ENCODE results near the gene AP2B1. TPM values are rescaled to one million over a fixed set of nuclear protein-coding genes. Genes with fewer than 3 reads are reported as not detected.
A peak's percentile ranks its signal among the peaks of the same experiment; 100 is the strongest.

AP2B1 gene
- total RNA-seq, 3 donors from 2014 or later, result 119 to 129 (median 126) TPM

DNA sequence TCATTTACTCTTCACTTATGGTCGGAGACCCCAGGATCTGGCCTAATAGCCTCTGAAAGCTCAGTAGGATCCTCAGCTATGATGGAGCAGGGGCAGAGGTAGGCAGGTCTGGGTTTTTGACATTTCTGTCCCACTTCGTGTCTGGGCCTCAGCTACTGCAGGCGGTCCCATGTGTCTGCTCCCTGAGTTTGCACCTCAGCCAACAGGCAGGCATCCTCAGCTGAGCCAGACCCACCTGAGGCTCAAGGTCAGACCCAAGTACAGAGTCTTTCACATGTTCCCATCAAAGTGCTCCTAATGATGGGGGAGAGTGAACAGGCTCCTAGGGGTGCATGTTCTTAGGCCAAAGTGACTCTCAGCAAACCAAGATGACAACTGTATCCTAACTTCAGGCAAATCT lies 141.4 kb downstream of the AP2B1 start:
- DNase-seq (no peak), ATAC-seq (no peak)
- H3K9me3 Mint-ChIP-seq, result no peaks in the 10 kb centered on the region
- peaks cover 36% of the 10 kb centered on the region for H3K36me3 Mint-ChIP-seq (ENCODE audit: insufficient read depth)
- peaks cover 17% of the 10 kb centered on the region for H3K4me1 Mint-ChIP-seq (ENCODE audit: low read depth)
- no peaks in the 10 kb centered on the region for H3K27me3 Mint-ChIP-seq (ENCODE audit: low read depth)
- H3K4me3 Mint-ChIP-seq, result no peak overlapping the region

DNA sequence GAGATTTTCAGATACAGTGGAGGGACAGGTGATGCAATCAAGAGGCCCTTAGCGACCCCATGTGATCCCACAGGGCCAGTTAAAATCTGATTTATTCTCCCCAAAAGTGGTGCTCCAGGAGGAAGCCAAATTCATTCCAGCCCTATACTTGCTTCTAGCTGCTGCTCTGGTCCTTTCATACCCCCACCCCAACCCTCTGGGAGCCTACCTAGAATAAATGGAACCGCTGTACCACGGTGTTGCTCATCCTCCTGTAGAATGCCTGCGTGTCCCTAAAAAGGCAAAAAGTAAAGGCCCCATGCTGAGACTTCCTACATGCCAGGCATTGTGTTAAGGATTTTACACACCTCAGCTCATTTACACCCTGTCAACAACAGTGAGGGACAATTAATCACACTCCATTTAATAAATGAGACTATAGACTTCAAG lies 142.3 kb downstream of the AP2B1 start:
- DNase-seq (no peak), ATAC-seq (no peak)
- H3K4me1 Mint-ChIP-seq (ENCODE audit: low read depth), result peaks cover 17% of the 10 kb centered on the region
- peak overlapping the region; percentile 20 for H3K4me3 Mint-ChIP-seq
- peaks cover 28% of the 10 kb centered on the region for H3K36me3 Mint-ChIP-seq (ENCODE audit: insufficient read depth)
- H3K9me3 Mint-ChIP-seq, result no peaks in the 10 kb centered on the region
- H3K27me3 Mint-ChIP-seq (ENCODE audit: low read depth), result no peaks in the 10 kb centered on the region

DNA sequence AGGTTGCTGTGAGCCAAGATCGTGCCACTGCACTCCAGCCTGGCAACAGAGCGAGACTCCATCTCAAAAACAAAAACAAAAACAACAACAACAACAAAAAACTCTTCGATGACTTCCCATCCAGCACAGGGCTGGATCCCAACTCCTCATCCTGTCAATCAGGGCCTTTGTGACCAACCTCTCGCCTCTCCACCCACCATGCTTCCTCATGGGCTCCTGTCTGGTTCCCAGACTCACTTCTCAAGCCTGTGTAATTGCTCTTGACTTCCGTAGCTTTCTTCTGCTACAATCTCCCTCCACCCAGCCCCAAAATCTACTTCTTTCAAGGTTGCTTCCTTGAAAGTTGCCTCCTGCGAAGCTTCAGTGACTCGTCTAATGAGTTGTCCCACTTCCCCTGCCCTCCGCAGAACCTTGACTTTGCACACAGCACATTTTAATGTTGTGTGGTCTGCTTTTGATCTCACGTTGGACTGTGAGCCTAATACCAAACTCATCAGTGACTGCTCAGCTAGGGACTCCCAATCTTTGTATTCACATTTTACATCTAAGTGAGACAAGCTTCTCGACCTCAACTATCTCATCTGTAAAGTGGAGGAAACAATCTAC lies 143.4 kb downstream of the AP2B1 start:
- DNase-seq (no peak), ATAC-seq (no peak)
- peaks cover 17% of the 10 kb centered on the region for H3K4me1 Mint-ChIP-seq (ENCODE audit: low read depth)
- H3K9me3 Mint-ChIP-seq, result no peaks in the 10 kb centered on the region
- H3K4me3 Mint-ChIP-seq, result peak overlapping the region; percentile 82
- peaks cover 17% of the 10 kb centered on the region for H3K36me3 Mint-ChIP-seq (ENCODE audit: insufficient read depth)
- no peaks in the 10 kb centered on the region for H3K27me3 Mint-ChIP-seq (ENCODE audit: low read depth)

DNA sequence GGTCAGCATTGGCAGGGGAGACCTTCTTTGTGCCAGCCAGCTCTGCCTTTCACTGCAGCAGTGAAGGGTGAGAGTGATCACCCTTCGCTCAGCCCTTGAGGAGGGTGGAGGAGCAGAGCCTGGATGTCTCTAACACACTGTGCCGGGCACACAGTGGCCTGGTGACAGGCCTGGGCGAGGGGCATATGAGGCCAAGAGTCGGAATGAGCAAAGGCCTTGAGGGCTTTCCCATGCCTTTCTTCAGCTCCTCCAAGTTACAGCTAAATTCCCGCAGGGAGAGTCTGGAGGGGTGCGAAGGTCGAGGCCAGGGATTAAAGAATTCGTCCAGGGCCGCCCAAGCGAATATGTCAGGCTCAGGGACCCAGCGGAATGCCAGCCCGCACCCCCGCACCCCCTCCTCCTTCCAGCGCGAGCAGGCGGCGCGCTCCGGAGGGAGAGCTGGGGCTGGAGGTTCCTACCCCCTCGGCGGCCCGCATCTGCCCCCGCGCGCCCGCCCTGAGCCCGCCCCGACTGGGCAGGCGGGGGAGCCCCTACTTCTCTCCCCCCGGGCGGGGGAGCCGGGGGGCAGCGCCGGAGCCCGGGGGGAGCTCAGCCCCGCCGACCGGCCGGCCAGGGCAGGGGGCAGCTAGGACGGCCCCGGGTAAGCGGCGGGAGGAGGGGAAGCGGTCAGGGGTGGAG lies 144.3 kb downstream of the AP2B1 start, which contains the start of gene RASL10B:
RASL10B (plus strand) TSS at position 401 of the 678 bp plus-strand sequence. CDS start 3,546 bp downstream, outside the sequence.
- Mint-ChIP-seq H3K4me1 (ENCODE audit: low read depth) (peaks cover 17% of the 10 kb centered on the region), H3K36me3 (ENCODE audit: insufficient read depth) (peaks cover 12% of the 10 kb centered on the region), H3K4me3 (peak within 1 kb of the TSS; percentile 82), H3K27me3 (ENCODE audit: low read depth) (no peaks in the 10 kb centered on the region), H3K9me3 (no peaks in the 10 kb centered on the region)
- ATAC-seq, result peak; percentile 84 to 87
- peak; percentile 50 for DNase-seq

DNA sequence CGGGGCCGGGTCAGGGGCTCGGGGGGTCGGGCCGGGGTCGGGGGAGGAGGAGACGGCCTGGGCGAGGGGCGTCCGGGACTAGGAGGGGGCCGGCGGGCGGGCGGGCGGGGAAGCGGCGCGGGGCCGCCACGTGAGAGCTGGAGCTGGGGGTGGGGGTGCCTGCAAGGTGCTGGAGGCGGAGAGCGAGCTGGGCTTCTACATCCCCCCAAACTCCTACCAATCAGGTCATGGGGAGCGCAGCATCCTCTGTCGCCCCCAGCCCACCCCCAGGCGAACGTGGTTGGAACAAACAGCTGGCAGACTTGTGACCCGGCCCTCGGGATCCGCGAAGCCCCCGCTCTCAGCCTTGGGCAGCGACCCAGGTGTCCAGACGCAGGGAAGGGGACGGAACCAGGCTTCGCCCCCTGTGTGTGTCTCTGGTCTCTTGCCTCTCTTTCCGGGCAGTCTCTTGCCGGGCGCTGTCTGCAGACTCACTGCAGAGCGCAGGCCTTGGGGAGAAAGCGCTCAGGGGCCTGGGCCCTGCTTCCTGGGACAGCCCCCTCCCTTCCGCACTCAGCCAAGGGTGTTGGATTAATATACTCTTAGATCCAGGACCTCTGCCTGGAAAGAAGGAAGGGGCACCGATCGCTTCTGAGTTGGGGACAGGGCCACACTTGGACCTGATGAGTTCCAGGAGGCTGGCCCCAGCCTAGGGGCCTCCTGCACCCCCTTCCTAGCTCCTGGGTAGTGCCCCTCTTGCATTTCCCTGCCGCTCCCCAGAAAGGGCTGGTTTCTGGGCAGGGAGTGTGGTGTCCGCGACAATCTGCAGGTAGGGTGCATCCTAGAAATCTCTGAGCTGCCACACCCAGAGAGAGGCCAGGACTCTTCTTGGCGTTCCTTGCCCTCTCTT lies 145.0 kb downstream of the AP2B1 start:
- ATAC-seq (peak; percentile 30 to 42), DNase-seq (no peak)
- Mint-ChIP-seq H3K9me3 (no peaks in the 10 kb centered on the region), H3K4me1 (ENCODE audit: low read depth) (peaks cover 17% of the 10 kb centered on the region), H3K36me3 (ENCODE audit: insufficient read depth) (peaks cover 12% of the 10 kb centered on the region), H3K27me3 (ENCODE audit: low read depth) (no peaks in the 10 kb centered on the region), H3K4me3 (peak overlapping the region; percentile 76)

DNA sequence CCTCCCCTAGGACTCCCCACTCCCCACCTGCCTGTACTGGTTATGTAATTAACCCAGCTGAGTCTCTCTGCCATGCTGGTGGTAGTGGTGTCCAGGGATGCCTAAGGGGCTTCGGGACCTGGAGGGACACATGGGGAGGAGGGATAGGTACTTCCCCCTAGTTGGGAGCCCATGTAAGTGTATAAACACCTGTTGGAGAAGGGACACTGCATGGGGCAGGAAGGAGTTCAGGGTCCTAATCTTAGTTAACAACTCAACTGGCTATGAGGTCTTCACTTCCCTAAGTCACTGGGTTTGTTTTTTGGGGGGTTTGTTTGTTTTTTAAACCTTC lies 145.6 kb downstream of the AP2B1 start:
- no peak for ATAC-seq
- Mint-ChIP-seq H3K27me3 (ENCODE audit: low read depth) (no peaks in the 10 kb centered on the region), H3K4me1 (ENCODE audit: low read depth) (peaks cover 17% of the 10 kb centered on the region), H3K36me3 (ENCODE audit: insufficient read depth) (peaks cover 12% of the 10 kb centered on the region), H3K4me3 (peak overlapping the region; percentile 76), H3K9me3 (no peaks in the 10 kb centered on the region)
- DNase-seq, result no peak

DNA sequence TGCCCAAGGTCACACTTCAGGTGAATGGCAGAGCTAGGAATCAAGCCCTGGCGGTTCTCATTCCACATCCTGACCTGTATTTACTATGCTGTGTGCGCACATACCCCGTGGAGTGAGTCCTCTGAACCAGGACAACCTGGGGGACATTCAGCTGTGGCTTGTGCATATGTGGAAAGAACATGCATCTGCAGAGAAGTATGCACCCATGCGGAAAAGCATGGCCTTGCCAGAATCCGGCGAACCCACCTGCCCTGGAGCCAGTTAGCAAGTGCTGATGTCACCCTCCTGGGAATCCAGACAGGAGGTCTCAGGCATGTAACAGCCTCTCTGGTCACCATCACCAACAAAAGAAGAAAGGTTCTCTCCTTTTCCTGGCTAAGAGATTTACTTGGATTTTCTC lies 146.2 kb downstream of the AP2B1 start:
- H3K4me1 Mint-ChIP-seq (ENCODE audit: low read depth), result peaks cover 17% of the 10 kb centered on the region
- H3K4me3 Mint-ChIP-seq, result no peak overlapping the region
- peaks cover 6% of the 10 kb centered on the region for H3K36me3 Mint-ChIP-seq (ENCODE audit: insufficient read depth)
- H3K27me3 Mint-ChIP-seq (ENCODE audit: low read depth), result no peaks in the 10 kb centered on the region
- no peaks in the 10 kb centered on the region for H3K9me3 Mint-ChIP-seq
- ATAC-seq (no peak), DNase-seq (no peak)

DNA sequence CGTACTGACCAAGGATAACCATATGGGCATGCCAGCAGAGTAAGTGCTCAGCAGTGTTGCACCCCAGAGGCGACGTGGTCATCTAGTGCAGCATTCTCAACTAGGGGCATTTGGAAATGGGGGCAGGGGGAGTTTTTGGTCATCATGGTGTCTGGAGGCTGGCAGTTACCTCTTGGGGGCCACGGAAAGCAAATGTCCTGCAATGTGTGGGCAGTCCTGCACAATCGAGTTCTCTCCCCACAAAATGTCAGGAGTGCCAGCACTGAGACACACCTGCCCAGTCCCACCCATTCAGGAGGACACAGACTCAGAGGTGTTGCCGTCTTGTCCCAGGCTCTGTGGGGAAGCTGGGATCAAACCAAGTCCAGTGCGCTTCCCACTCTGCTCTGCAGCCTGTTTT lies 147.3 kb downstream of the AP2B1 start:
- H3K4me3 Mint-ChIP-seq, result no peak overlapping the region
- H3K27me3 Mint-ChIP-seq (ENCODE audit: low read depth), result no peaks in the 10 kb centered on the region
- H3K4me1 Mint-ChIP-seq (ENCODE audit: low read depth), result peaks cover 17% of the 10 kb centered on the region
- peaks cover 2% of the 10 kb centered on the region for H3K36me3 Mint-ChIP-seq (ENCODE audit: insufficient read depth)
- no peak for ATAC-seq
- DNase-seq, result no peak
- H3K9me3 Mint-ChIP-seq, result no peaks in the 10 kb centered on the region

DNA sequence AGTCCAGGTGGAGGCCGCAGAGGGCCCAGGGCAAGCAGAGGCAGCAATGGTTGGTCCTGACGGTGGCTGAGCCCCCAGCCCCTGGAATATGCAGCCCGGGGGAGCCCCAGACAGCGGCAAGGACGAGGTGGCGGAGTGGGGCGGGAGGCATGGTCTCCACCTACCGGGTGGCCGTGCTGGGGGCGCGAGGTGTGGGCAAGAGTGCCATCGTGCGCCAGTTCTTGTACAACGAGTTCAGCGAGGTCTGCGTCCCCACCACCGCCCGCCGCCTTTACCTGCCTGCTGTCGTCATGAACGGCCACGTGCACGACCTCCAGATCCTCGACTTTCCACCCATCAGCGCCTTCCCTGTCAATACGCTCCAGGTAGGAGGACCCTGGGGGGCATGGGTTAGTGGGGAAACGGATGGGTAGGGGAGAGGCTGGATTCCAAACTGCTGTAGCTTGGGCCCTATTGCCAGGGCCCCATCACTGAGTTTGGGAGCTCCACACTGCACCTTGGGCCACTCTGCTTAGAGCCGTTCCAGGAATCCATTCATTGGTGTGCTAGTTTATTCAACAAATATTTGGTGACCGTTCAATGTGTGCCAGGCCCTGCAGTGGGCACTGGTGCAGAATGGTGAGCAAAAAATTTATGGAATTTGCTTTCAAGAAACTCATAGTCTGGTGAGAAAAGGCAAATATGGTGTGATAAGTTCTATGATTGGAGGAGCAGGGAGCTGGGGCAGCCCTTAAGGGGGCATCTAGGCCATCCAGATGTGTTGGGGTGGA lies 148.1 kb downstream of the AP2B1 start:
- Mint-ChIP-seq H3K36me3 (ENCODE audit: insufficient read depth) (peaks cover 2% of the 10 kb centered on the region), H3K27me3 (ENCODE audit: low read depth) (peaks cover 7% of the 10 kb centered on the region), H3K4me3 (no peak overlapping the region), H3K9me3 (no peaks in the 10 kb centered on the region), H3K4me1 (ENCODE audit: low read depth) (peaks cover 11% of the 10 kb centered on the region)
- DNase-seq, result no peak
- no peak for ATAC-seq

DNA sequence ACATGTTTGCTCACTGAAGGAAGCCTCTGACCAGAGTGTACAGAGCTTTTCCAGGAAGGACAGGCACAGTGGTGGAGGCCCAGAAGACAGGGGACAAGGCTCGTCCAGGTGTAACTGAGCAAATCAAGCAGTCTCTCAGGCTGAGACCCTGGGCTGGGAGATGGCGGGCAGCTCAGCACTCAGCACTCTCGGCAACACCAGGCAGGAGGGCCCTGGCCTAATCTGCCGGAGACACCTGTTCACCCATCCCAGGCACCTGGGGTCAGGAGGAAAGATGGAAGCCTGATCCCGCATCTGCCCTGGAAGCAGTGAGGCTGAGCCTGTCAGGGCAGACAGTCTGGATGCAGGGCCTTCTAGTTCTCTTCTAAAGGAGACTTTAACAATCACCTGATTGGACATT lies 149.1 kb downstream of the AP2B1 start:
- Mint-ChIP-seq H3K36me3 (ENCODE audit: insufficient read depth) (no peaks in the 10 kb centered on the region), H3K4me3 (no peak overlapping the region), H3K27me3 (ENCODE audit: low read depth) (peaks cover 12% of the 10 kb centered on the region), H3K9me3 (no peaks in the 10 kb centered on the region), H3K4me1 (ENCODE audit: low read depth) (peaks cover under 1% of the 10 kb centered on the region)
- ATAC-seq, result no peak
- no peak for DNase-seq

DNA sequence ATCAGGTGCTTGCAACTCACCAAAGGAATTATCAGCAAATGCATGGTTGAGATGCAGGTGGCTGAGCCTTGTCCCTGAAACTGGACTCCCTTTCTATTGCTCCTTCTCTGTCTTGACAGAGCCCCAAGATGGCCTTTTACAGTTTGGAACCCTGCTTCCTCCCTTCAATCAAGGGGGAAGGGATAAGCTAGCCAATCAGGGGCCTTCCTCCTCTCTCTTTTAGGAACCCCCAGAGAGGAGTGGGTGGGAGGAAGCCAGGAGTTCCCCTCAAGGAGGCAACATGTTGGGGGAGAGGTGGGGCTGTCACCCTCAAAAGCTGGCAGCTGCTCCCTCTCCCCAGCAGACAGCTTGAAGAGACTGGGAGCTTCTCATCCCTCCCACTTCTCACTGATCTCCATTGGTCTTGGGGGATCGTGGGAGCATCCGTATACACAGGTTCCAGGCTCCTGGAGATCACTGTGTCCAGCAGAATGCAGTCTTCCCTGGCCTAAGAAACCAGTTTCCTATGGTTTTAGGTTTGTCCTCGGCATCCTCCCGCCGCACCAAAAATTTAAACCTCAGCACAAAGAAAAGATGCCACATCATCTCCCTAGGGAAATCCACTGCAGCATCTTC lies 151.5 kb downstream of the AP2B1 start:
- ATAC-seq, result no peak
- H3K36me3 Mint-ChIP-seq (ENCODE audit: insufficient read depth), result no peaks in the 10 kb centered on the region
- no peaks in the 10 kb centered on the region for H3K9me3 Mint-ChIP-seq
- no peak for DNase-seq
- H3K4me3 Mint-ChIP-seq, result no peak overlapping the region
- H3K27me3 Mint-ChIP-seq (ENCODE audit: low read depth), result peaks cover 27% of the 10 kb centered on the region
- H3K4me1 Mint-ChIP-seq (ENCODE audit: low read depth), result peaks cover 5% of the 10 kb centered on the region

DNA sequence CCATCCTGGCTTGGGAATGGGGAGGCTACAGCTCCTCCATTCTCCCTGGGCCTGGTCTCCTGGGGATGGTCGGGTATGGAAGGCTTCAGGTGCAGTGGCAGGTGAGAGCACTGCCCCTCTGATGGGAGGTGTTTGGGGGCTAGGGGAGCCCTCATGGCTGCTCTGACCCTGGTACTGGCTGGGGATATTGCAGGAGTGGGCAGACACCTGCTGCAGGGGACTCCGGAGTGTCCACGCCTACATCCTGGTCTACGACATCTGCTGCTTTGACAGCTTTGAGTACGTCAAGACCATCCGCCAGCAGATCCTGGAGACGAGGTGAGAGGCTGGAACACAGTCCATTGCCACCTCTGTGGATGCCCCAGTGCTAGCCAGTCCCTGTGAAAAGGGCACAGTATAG lies 153.1 kb downstream of the AP2B1 start:
- ATAC-seq, result no peak
- Mint-ChIP-seq H3K4me3 (no peak overlapping the region), H3K4me1 (ENCODE audit: low read depth) (peaks cover 5% of the 10 kb centered on the region), H3K9me3 (no peaks in the 10 kb centered on the region), H3K36me3 (ENCODE audit: insufficient read depth) (no peaks in the 10 kb centered on the region), H3K27me3 (ENCODE audit: low read depth) (peaks cover 36% of the 10 kb centered on the region)
- no peak for DNase-seq

DNA sequence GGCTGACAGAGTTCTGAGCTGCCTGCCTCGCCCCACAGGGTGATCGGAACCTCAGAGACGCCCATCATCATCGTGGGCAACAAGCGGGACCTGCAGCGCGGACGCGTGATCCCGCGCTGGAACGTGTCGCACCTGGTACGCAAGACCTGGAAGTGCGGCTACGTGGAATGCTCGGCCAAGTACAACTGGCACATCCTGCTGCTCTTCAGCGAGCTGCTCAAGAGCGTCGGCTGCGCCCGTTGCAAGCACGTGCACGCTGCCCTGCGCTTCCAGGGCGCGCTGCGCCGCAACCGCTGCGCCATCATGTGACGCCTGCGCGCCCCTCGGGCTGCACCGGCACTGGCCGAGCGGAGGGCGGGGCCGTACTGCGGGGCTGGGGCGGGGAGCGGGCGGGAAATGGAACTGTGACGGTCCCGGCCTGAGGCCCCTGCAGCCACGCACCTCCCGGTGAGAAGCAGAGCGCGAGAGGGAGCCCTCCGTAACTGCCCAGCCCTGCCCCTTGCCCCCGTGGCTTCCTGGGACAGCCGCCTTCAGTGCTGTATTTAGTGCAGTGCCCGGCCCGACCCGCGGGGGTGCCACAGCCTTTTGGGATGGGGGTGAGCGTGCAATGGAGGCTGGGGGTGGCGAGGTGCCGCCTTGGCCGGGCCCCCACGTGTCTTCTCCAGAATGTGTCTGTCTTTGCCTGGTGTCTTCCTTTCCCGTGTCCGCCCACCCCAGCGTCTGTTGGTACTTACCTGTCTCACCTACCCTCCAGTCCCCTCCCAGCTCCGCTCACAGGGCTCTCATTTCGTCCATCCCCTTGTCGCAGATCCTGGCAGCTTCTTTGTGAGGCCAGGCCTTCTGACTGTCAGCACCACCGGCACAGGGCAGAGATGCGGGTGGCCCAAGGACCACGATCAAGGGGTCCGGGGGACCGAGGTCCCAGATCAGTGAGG lies 154.1 kb downstream of the AP2B1 start:
- H3K36me3 Mint-ChIP-seq (ENCODE audit: insufficient read depth), result no peaks in the 10 kb centered on the region

More for the DNA sequence above, 154.1 kb downstream of the AP2B1 start:
- peak overlapping the region; percentile 35 for H3K4me3 Mint-ChIP-seq
- no peaks in the 10 kb centered on the region for H3K9me3 Mint-ChIP-seq
- ATAC-seq (peak; percentile 79 to 82), DNase-seq (no peak)
- peaks cover 36% of the 10 kb centered on the region for H3K27me3 Mint-ChIP-seq (ENCODE audit: low read depth)
- peaks cover 5% of the 10 kb centered on the region for H3K4me1 Mint-ChIP-seq (ENCODE audit: low read depth)

All from activated T-cell treated with anti-CD3 and anti-CD28 coated beads, Interleukin-2, amount 50 U/mL, for 4 hours (primary cell).